Raji (cell line): ENCODE data around the gene SLC22A4.

Experiments used
- POLR2A ChIP-seq: IDR thresholded peaks from 2 replicates; pipeline ENCODE4 v1.6.1; 2011; ENCODE audit warnings: low read depth, low read length, control low read depth; ENCODE audit not compliant: insufficient read depth

The SLC22A4 gene

GRCh38 chr5:132299917-132300316 lies 5.7 kb downstream of the SLC22A4 start:
- TF ChIP-seq POLR2A, result no peak

- no peak for TF ChIP-seq POLR2A
Observed at GRCh38 chr5:132300577-132301343, 6.6 kb downstream of the SLC22A4 start.

- no peak for TF ChIP-seq POLR2A
Observed at GRCh38 chr5:132301344-132302271, 7.4 kb downstream of the SLC22A4 start.

GRCh38 chr5:132302413-132302812 lies 8.2 kb downstream of the SLC22A4 start:
- no peak for TF ChIP-seq POLR2A

GRCh38 chr5:132303589-132303988 lies 9.4 kb downstream of the SLC22A4 start:
- no peak for TF ChIP-seq POLR2A

GRCh38 chr5:132305420-132305819 lies 11.2 kb downstream of the SLC22A4 start:
- TF ChIP-seq POLR2A, result no peak

- no peak for TF ChIP-seq POLR2A
Observed at GRCh38 chr5:132308701-132309100, 14.5 kb downstream of the SLC22A4 start.

GRCh38 chr5:132309679-132310078 lies 15.5 kb downstream of the SLC22A4 start:
- TF ChIP-seq POLR2A, result no peak

- TF ChIP-seq POLR2A, result no peak
Observed at GRCh38 chr5:132310141-132310834, 16.1 kb downstream of the SLC22A4 start.

- no peak for TF ChIP-seq POLR2A
Observed at GRCh38 chr5:132313366-132313765, 19.2 kb downstream of the SLC22A4 start.

- TF ChIP-seq POLR2A, result no peak
Observed at GRCh38 chr5:132313961-132314432, 19.8 kb downstream of the SLC22A4 start.

GRCh38 chr5:132315529-132316067 lies 21.4 kb downstream of the SLC22A4 start:
- no peak for TF ChIP-seq POLR2A

GRCh38 chr5:132319975-132320374 lies 25.8 kb downstream of the SLC22A4 start:
- TF ChIP-seq POLR2A, result no peak

GRCh38 chr5:132321109-132321721 lies 27.0 kb downstream of the SLC22A4 start:
- TF ChIP-seq POLR2A, result no peak

- TF ChIP-seq POLR2A, result no peak
Observed at GRCh38 chr5:132322266-132322665, 28.1 kb downstream of the SLC22A4 start.

- no peak for TF ChIP-seq POLR2A
Observed at GRCh38 chr5:132323202-132323601, 29.0 kb downstream of the SLC22A4 start.
